ENCODE results near the gene PRPF8. TPM values are rescaled to one million over a fixed set of nuclear protein-coding genes. Genes with fewer than 3 reads are reported as not detected.
"Not testable (repeated sequence)": the region's sequence is repeated elsewhere in the genome, so short reads cannot be mapped to it uniquely, and the experiment has no call there.

PRPF8 gene
- total and polyA plus RNA-seq, 3 donors from 2014 or later, result 307 to 325 (median 315) TPM

DNA sequence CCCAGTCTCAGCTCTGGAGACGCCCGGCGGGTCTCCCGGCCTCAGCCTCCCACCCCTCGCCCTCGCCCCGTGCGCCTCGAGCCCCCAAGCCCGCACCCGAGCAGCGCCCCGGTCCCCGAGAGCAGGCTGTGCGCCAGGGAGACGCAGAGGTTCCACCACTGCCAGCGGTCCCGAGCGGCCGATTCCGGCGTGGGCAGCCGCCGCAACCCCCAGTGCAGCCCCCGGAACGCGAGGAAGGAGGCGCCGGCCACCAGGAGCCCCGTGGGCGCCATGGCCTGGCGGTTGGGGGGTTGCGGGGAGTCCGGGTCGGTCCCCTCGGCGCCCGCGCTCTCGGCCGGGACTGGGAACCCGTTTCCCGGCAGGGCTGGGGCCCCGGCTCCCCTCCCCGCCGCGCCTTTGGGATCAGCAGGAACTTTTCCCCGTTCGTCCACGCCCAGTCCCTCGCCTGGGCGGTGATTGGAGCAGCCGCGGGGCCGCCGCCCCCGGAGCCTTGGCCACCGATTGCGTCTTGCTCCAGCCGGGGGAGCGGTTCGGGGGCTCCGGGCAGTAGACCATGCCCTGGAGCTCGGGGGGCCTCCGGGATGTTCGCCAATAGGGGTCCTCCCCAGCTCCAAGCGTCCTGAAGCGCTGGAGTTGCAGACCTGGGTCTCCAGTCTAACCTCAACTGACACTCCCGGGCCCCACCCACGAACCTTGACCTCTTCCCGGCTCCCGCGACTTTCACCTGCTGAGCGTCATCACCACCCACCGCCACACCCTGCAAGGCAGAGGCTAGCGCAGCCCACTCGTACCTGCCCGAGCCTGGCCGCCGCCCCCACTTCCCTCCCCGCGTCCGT lies 25.5 kb upstream of the PRPF8 start, which contains the start of gene TLCD2:
Gene TLCD2 (minus strand): TSS at position 407 of the 836 bp plus-strand sequence. CDS start 135 bp downstream, at position 272.
- TF ChIP-seq, protein P1, sequence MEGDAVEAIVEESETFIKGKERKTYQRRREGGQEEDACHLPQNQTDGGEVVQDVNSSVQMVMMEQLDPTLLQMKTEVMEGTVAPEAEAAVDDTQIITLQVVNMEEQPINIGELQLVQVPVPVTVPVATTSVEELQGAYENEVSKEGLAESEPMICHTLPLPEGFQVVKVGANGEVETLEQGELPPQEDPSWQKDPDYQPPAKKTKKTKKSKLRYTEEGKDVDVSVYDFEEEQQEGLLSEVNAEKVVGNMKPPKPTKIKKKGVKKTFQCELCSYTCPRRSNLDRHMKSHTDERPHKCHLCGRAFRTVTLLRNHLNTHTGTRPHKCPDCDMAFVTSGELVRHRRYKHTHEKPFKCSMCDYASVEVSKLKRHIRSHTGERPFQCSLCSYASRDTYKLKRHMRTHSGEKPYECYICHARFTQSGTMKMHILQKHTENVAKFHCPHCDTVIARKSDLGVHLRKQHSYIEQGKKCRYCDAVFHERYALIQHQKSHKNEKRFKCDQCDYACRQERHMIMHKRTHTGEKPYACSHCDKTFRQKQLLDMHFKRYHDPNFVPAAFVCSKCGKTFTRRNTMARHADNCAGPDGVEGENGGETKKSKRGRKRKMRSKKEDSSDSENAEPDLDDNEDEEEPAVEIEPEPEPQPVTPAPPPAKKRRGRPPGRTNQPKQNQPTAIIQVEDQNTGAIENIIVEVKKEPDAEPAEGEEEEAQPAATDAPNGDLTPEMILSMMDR (IDR thresholded peaks at IDR 0.05), result no peak
- no peak for TF ChIP-seq POLR2A (IDR thresholded peaks at IDR 0.05)
- intact Hi-C loops (cut with DNase I; ENCODE audit: low total_unique reads), result no loop called here

DNA sequence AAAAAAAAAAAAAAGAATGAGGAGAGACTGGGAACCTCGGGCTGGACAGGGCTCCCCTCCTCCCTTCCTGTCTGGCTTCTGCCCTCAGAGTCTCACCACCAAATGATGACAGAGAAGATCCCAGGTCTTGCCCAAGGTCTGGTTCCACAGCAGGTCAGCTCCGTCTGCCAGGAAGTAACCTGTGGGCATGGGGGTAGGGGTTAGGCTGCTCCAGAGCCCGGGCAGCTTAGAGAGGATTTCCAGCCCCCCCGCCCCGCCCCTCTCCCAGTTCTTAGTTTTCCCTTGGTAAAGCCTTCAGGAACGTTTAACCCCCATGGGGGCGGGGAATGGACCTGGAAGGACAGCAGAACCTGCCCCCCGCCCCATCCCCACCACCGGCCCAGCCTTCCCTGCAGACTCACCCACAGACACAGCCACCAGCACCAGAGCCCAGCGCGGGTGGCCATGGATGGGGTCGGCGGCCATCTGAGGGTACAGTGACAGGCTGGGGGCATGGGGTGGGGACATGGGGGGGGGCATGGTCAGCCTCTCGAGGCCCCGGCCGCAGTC lies 24.8 kb upstream of the PRPF8 start:
- no peak for DNase-seq
- WGBS, 2 donors, result 0 to 11% methylated on average over 3 to 16 of the region's 16 CpGs
- intact Hi-C loops (cut with DNase I; ENCODE audit: low total_unique reads), result no loop called here
- Histone ChIP-seq H3K27me3 (no peaks in the 10 kb centered on the region), H3K4me1 (peaks cover 29% of the 10 kb centered on the region), H3K27ac (peak overlapping the region in 1 of 2 donors; percentile 77), H3K4me3 (peak overlapping the region; percentile 65 to 72), H3K9me3 (no peaks in the 10 kb centered on the region), H3K36me3 (ENCODE audit: low read depth, missing control alignments) (no peaks in the 10 kb centered on the region)
- TF ChIP-seq, protein P1 (IDR thresholded peaks at IDR 0.05), result no peak
- TF ChIP-seq POLR2A (IDR thresholded peaks at IDR 0.05), result no peak

More for the DNA sequence above, 25.5 kb upstream of the PRPF8 start, which contains the start of gene TLCD2:
- Histone ChIP-seq H3K27ac (peak within 1 kb of the TSS; percentile 77), H3K9me3 (no peaks in the 10 kb centered on the region), H3K27me3 (no peaks in the 10 kb centered on the region), H3K36me3 (ENCODE audit: low read depth, missing control alignments) (no peaks in the 10 kb centered on the region), H3K4me1 (peaks cover 32% of the 10 kb centered on the region), H3K4me3 (peak within 1 kb of the TSS; percentile 65 to 72)
- peak; percentile 77 for DNase-seq
- 3% methylated on average over 81 of the region's 83 CpGs; no CpG with 5 or more reads in 1 of the 2 donors for WGBS, 2 donors

DNA sequence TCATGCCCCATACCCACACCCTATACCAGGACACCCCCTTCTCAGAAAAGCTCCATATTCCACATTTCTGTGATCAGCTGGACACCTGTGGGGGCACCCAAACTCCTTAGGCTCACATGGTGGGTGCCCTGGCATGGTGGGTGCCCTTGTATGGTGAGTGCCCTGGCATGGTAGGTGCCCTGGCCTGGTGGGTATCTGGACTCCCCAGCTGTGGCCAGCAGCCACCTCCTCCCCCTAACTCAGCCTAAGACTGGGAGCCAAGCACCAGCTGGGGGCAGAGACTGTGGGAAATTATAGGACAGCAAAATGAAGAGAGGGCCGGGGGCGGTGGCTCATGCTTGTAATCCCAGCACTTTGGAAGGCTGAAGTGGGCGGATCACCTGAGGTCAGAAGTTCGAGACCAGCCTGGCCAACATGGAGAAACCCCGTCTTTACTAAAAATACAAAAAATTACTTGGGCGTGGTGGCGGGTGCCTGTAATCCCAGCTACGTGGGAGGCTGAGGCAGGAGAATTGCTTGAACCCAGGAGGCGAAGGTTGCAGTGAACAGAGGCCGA lies 24.2 kb upstream of the PRPF8 start:
- H3K27ac ChIP-seq; DNase-seq; intact Hi-C loops (cut with DNase I; ENCODE audit: low total_unique reads); H3K36me3 ChIP-seq (ENCODE audit: low read depth, missing control alignments); H3K9me3 ChIP-seq; H3K4me3 ChIP-seq; H3K27me3 ChIP-seq: not testable (repeated sequence)
- H3K4me1 ChIP-seq, result peaks cover 24% of the 10 kb centered on the region
- 83 to 85% methylated on average over 10 of the region's 10 CpGs for WGBS, 2 donors

DNA sequence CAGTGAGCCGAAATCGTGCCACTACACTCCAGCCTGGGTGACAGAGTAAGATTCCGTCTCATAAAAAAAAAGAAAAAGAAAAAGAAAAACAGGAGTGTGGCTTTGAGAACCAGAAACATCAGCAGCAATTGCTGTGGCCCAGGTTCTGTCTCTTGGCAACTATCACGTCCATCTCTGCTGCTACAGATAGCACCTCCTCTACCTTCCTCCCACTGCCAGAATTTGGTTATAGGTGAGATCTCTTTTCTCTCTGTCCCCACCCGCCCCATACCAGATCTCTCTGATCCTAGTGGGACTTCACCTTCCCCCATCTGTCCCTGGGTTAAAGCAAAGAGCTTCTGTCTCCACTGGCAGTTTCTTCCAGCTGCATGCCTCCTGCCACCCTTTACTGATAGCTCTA lies 22.4 kb upstream of the PRPF8 start:
- no peaks in the 10 kb centered on the region for H3K9me3 ChIP-seq
- peaks cover 13% of the 10 kb centered on the region for H3K4me1 ChIP-seq
- H3K27ac ChIP-seq, result no peak overlapping the region
- intact Hi-C loops (cut with DNase I; ENCODE audit: low total_unique reads), result no loop called here
- no peaks in the 10 kb centered on the region for H3K36me3 ChIP-seq (ENCODE audit: low read depth, missing control alignments)
- no peaks in the 10 kb centered on the region for H3K27me3 ChIP-seq
- TF ChIP-seq, protein P1 (IDR thresholded peaks at IDR 0.05), result no peak
- TF ChIP-seq POLR2A (IDR thresholded peaks at IDR 0.05), result no peak
- H3K4me3 ChIP-seq, result no peak overlapping the region
- 88 to 91% methylated on average over 5 of the region's 5 CpGs for WGBS, 2 donors
- DNase-seq, result no peak

DNA sequence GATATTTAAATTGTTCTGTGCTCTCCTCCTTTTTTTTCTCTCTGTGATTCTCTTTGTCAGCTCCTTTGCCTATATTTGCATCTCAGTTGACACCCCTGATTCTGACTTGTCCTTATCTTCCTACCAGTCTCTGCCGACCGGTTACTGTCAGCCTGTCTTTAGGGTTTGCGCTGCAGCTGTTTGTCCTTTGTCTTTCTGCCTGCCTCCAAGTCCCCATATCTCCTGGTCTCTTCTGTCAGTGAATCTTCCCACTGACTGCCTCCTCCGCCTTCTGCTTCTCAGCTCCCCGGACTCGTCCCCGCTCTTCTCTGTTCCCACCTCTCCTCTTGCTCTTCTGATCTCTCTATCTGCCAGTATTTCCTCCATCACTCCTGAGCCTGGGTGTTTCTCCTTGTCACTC lies 20.3 kb upstream of the PRPF8 start:
- intact Hi-C loops (cut with DNase I; ENCODE audit: low total_unique reads), result no loop called here
- H3K36me3 ChIP-seq (ENCODE audit: low read depth, missing control alignments), result no peaks in the 10 kb centered on the region

More for the DNA sequence above, 20.3 kb upstream of the PRPF8 start:
- 72 to 81% methylated on average over 7 of the region's 7 CpGs for WGBS, 2 donors
- Histone ChIP-seq H3K4me3 (no peak overlapping the region), H3K27me3 (no peaks in the 10 kb centered on the region), H3K27ac (no peak overlapping the region), H3K4me1 (peaks cover 4% of the 10 kb centered on the region), H3K9me3 (no peaks in the 10 kb centered on the region)
- DNase-seq, result no peak
- no peak for TF ChIP-seq POLR2A (IDR thresholded peaks at IDR 0.05)
- TF ChIP-seq, protein P1 (IDR thresholded peaks at IDR 0.05), result no peak
